AG04450 (cell line): Measurements from ENCODE around the gene GIPC1. TPM values are rescaled to one million over a fixed set of nuclear protein-coding genes. Genes with fewer than 3 reads are reported as not detected.
"Not testable (repeated sequence)": the region's sequence is repeated elsewhere in the genome, so short reads cannot be mapped to it uniquely, and the experiment has no call there.

Source experiments
- CTCF ChIA-PET: fragments of 300-600, 350-600 bp; formaldehyde crosslinking; extraction: SDS; loops from one replicate; lab custom pipeline; 2022; ENCODE audit warnings: antibody characterized with exemption, inconsistent platforms; lab: Charles Lee
- POLR2A ChIA-PET: fragments of 350-600 bp; formaldehyde crosslinking; extraction: SDS; loops from one replicate; lab custom pipeline; 2021; ENCODE audit warnings: antibody characterized with exemption, inconsistent platforms; lab: Yijun Ruan, JAX
- DNase-seq: peaks from one replicate; pipeline ENCODE4 v3.0.0-alpha.2; 2011; ENCODE audit warnings: low read depth, low spot score
- H3K27ac ChIP-seq: one replicate; pipeline ENCODE4 v1.5.1; 2012; ENCODE audit warnings: low read depth, low read length, control low read depth
- H3K27me3 ChIP-seq: one replicate; pipeline ENCODE4 v1.6.0; 2012; ENCODE audit warnings: low read length; ENCODE audit not compliant: control insufficient read depth, insufficient read depth
- H3K4me3 ChIP-seq: 2 replicates; pipeline ENCODE4 v1.5.1; 2011; ENCODE audit warnings: mild to moderate bottlenecking, low read depth, low read length, control low read depth
- H3K9me3 ChIP-seq: 2 replicates; pipeline ENCODE4 v1.5.1; 2012; ENCODE audit warnings: low read length; ENCODE audit not compliant: control insufficient read depth, insufficient read depth
- CTCF ChIP-seq: IDR thresholded peaks from 2 replicates; pipeline ENCODE4 v1.5.1; 2011; ENCODE audit warnings: low read depth, low read length, control low read depth, inconsistent platforms
- polyA plus RNA-seq: library from polyadenylated mRNA; depleted of rRNA; stranded (reverse); fragments of >200 nt; gene quantifications from 2 replicates; pipeline ENCODE4 v1.2.3, GENCODE V29; 2011

The GIPC1 gene
- polyA plus RNA-seq, 1 experiment: 47.4 TPM

GRCh38 chr19:14467816-14468215, 28.1 kb downstream of the GIPC1 start:
- ChIA-PET POLR2A (no interaction called here), CTCF (interaction anchor here (0.6 to 1.0 kb wide), 3 partner anchors 10 to 75 kb away, joined by 3 to 7 read pairs (median 3); no protein-coding TSS in a partner anchor)
- H3K27me3 ChIP-seq: no peaks in the 10 kb centered on the region
- H3K9me3 ChIP-seq: no peaks in the 10 kb centered on the region; the same call in 1 of the 2 replicates
- DNase-seq: no peak
- TF ChIP-seq CTCF: no peak
- H3K4me3 ChIP-seq: no peak overlapping the region
- no peak overlapping the region for H3K27ac ChIP-seq

- ChIA-PET POLR2A (no interaction called here), CTCF (interaction anchor here (2.4 kb wide), 1 partner anchor 13 kb away, joined by 7 read pairs; no protein-coding TSS in a partner anchor)
Observed at GRCh38 chr19:14467391-14467790, 28.5 kb downstream of the GIPC1 start.

GRCh38 chr19:14463747-14464146, 32.2 kb downstream of the GIPC1 start:
- ChIA-PET CTCF (no interaction called here), POLR2A (no interaction called here)
- H3K9me3 ChIP-seq: no peaks in the 10 kb centered on the region
- TF ChIP-seq CTCF: no peak
- H3K27ac ChIP-seq: no peak overlapping the region
- H3K4me3 ChIP-seq: no peak overlapping the region
- DNase-seq: no peak
- no peaks in the 10 kb centered on the region for H3K27me3 ChIP-seq

More at GRCh38 chr19:14467391-14467790, 28.5 kb downstream of the GIPC1 start:
- no peak overlapping the region for H3K4me3 ChIP-seq
- H3K27me3 ChIP-seq: no peaks in the 10 kb centered on the region
- H3K9me3 ChIP-seq: no peaks in the 10 kb centered on the region; the same call in 1 of the 2 replicates
- DNase-seq: no peak
- H3K27ac ChIP-seq: no peak overlapping the region
- TF ChIP-seq CTCF: no peak

DNA sequence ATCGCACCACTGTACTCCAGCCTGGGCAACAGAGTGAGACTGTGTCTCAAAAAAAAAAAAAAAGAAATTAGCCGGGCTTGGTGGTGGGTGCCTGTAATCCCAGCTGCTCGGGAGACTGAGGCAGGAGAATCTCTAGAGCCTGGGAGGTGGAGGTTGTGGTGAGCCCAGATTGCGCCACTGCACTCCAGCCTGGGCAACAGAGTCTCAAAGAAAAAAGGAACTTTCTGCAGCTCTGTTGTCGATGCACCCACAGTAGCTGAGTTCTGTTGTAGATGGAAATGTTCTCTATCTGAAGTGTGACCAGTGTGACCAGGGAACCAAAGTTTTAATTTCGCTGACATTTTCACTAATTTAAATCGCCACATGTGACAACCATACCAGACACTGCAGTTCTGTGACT, 33.5 kb downstream of the GIPC1 start:
- H3K27me3 ChIP-seq, H3K9me3 ChIP-seq, DNase-seq, POLR2A ChIA-PET, H3K27ac ChIP-seq, H3K4me3 ChIP-seq, CTCF ChIA-PET: not testable (repeated sequence)

GRCh38 chr19:14460935-14461334, 35.0 kb downstream of the GIPC1 start:
- Histone ChIP-seq H3K9me3 (no peaks in the 10 kb centered on the region), H3K27ac (no peak overlapping the region), H3K27me3 (no peaks in the 10 kb centered on the region), H3K4me3 (no peak overlapping the region)
- TF ChIP-seq CTCF: no peak
- DNase-seq: no peak
- CTCF ChIA-PET: no interaction called here
- POLR2A ChIA-PET: no interaction called here
